ENCODE data around the gene OR2AG2.

The OR2AG2 gene

GRCh38 chr11:6736495-6737121 lies 35.2 kb downstream of the OR2AG2 start:
- no peak for ATAC-seq
- no peak for TF ChIP-seq ZC3H10 (CRISPR knock-in tag; IDR thresholded peaks at IDR 0.05)
- no peak for TF ChIP-seq BACH2 (CRISPR knock-in tag; IDR thresholded peaks at IDR 0.05; ENCODE audit: borderline replicate concordance)
- no peak for TF ChIP-seq PATZ1 (CRISPR knock-in tag; IDR thresholded peaks at IDR 0.05; ENCODE audit: borderline replicate concordance)
- TF ChIP-seq ZNF565 (CRISPR knock-in tag; conservative IDR thresholded peaks at IDR 0.05; ENCODE audit: low read depth): no peak
- TF ChIP-seq ARNTL (CRISPR knock-in tag; IDR thresholded peaks at IDR 0.05; ENCODE audit: borderline replicate concordance, low read depth): no peak
- no peak for TF ChIP-seq ISL1 (CRISPR knock-in tag; IDR thresholded peaks at IDR 0.05)
- TF ChIP-seq OSR1 (CRISPR knock-in tag; IDR thresholded peaks at IDR 0.05): no peak
- TF ChIP-seq SNAI2 (CRISPR knock-in tag; IDR thresholded peaks at IDR 0.05): no peak
- TF ChIP-seq CSRNP3 (CRISPR knock-in tag; IDR thresholded peaks at IDR 0.05): no peak
- TF ChIP-seq CSDC2 (CRISPR knock-in tag; IDR thresholded peaks at IDR 0.05): no peak
- no peak for TF ChIP-seq CREB5 (CRISPR knock-in tag; IDR thresholded peaks at IDR 0.05; ENCODE audit: low read depth)
- TF ChIP-seq ZFP3 (CRISPR knock-in tag; IDR thresholded peaks at IDR 0.05): no peak
- no peak for TF ChIP-seq ZNF8 (CRISPR knock-in tag; IDR thresholded peaks at IDR 0.05)
- no peak for TF ChIP-seq TSHZ2 (CRISPR knock-in tag; IDR thresholded peaks at IDR 0.05)
- no peak for TF ChIP-seq TOX (CRISPR knock-in tag; IDR thresholded peaks at IDR 0.05; ENCODE audit: borderline replicate concordance)
- TF ChIP-seq ZNF70 (CRISPR knock-in tag; IDR thresholded peaks at IDR 0.05): no peak
- no peak for TF ChIP-seq ESRRG (CRISPR knock-in tag; IDR thresholded peaks at IDR 0.05)
- TF ChIP-seq POU6F1 (CRISPR knock-in tag; IDR thresholded peaks at IDR 0.05; ENCODE audit: borderline replicate concordance, low read depth): no peak

GRCh38 chr11:6735306-6735705 lies 36.5 kb downstream of the OR2AG2 start:
- TF ChIP-seq BACH2 (CRISPR knock-in tag; IDR thresholded peaks at IDR 0.05; ENCODE audit: borderline replicate concordance) (no peak), CSDC2 (CRISPR knock-in tag; IDR thresholded peaks at IDR 0.05) (no peak), PPARA (CRISPR knock-in tag; IDR thresholded peaks at IDR 0.05; ENCODE audit: borderline replicate concordance) (no peak), ESRRG (CRISPR knock-in tag; IDR thresholded peaks at IDR 0.05) (no peak), ZNF8 (CRISPR knock-in tag; IDR thresholded peaks at IDR 0.05) (no peak), ISL1 (CRISPR knock-in tag; IDR thresholded peaks at IDR 0.05) (no peak), TCF4 (CRISPR knock-in tag; IDR thresholded peaks at IDR 0.05; ENCODE audit: borderline replicate concordance) (no peak), ZNF565 (CRISPR knock-in tag; conservative IDR thresholded peaks at IDR 0.05; ENCODE audit: low read depth) (no peak), TSHZ2 (CRISPR knock-in tag; IDR thresholded peaks at IDR 0.05) (no peak), TOX (CRISPR knock-in tag; IDR thresholded peaks at IDR 0.05; ENCODE audit: borderline replicate concordance) (no peak), GLIS3 (CRISPR knock-in tag; IDR thresholded peaks at IDR 0.05) (no peak), ZC3H10 (CRISPR knock-in tag; IDR thresholded peaks at IDR 0.05) (no peak), ZFP30 (CRISPR knock-in tag; IDR thresholded peaks at IDR 0.05) (no peak), ARNTL (CRISPR knock-in tag; IDR thresholded peaks at IDR 0.05; ENCODE audit: borderline replicate concordance, low read depth) (no peak), CREB5 (CRISPR knock-in tag; IDR thresholded peaks at IDR 0.05; ENCODE audit: low read depth) (no peak), POU6F1 (CRISPR knock-in tag; IDR thresholded peaks at IDR 0.05; ENCODE audit: borderline replicate concordance, low read depth) (no peak), ZFP3 (CRISPR knock-in tag; IDR thresholded peaks at IDR 0.05) (no peak)
- no peak for ATAC-seq

All from SK-N-SH treated with all-trans-retinoic acid at 6 μM for 48 hours (cell line).